Spleen (tissue), 11 donors: ENCODE results near the gene MYLK3. TPM values are rescaled to one million over a fixed set of nuclear protein-coding genes. Genes with fewer than 3 reads are reported as not detected.

Source experiments
- DNase-seq: peaks from one replicate; pipeline ENCODE4 v3.0.0-alpha.2; 2020
- H3K27ac ChIP-seq, 8 donors: fragments of 200-600 bp; sonication (generic) in 7 of 8; 1 replicate in 4 of 8; 2 replicates in 4 of 8; pipeline versions ENCODE4 v1.5.0 to v1.8.0; 2016 to 2021; ENCODE audit warnings: inconsistent platforms in 4 of 8, mild to moderate bottlenecking in 4 of 8, moderate library complexity in 1 of 8
- H3K27me3 ChIP-seq, 7 donors: fragments of 200-600 bp; sonication (generic) in 6 of 7; replicated peaks in 1 of 7; 1 replicate in 4 of 7; 2 replicates in 3 of 7; pipeline versions ENCODE4 v1.5.0 to v1.8.0; 2016 to 2021; ENCODE audit warnings: inconsistent platforms in 3 of 7, mild to moderate bottlenecking in 1 of 7
- H3K36me3 ChIP-seq, 6 donors: fragments of 200-600 bp; sonication (generic) in 5 of 6; 1 replicate in 4 of 6; 2 replicates in 2 of 6; pipeline versions ENCODE4 v1.5.0 to v1.8.0; 2016 to 2021; ENCODE audit warnings: inconsistent platforms in 2 of 6
- H3K4me1 ChIP-seq, 6 donors: fragments of 200-600 bp; sonication (generic) in 5 of 6; 1 replicate in 3 of 6; 2 replicates in 3 of 6; pipeline versions ENCODE4 v1.5.0 to v1.8.0; 2016 to 2021; ENCODE audit warnings: inconsistent platforms in 3 of 6
- H3K4me3 ChIP-seq, 8 donors: fragments of 200-600 bp; sonication (generic) in 7 of 8; 1 replicate in 4 of 8; 2 replicates in 4 of 8; pipeline versions ENCODE4 v1.5.0 to v1.8.0; 2016 to 2021; ENCODE audit warnings: inconsistent platforms in 4 of 8, mild to moderate bottlenecking in 4 of 8, moderate library complexity in 2 of 8
- H3K9me3 ChIP-seq, 8 donors: fragments of 200-600 bp; sonication (generic) in 7 of 8; 1 replicate in 4 of 8; 2 replicates in 4 of 8; pipeline versions ENCODE4 v1.5.0 to v1.8.0; 2016 to 2021; ENCODE audit warnings: inconsistent platforms in 4 of 8
- POLR2A ChIP-seq, 3 donors: fragments of 450-650 bp; IDR thresholded peaks; one replicate each; pipeline ENCODE4 v1.5.1; 2017; ENCODE audit warnings: antibody characterized with exemption in 3 of 3, mild to moderate bottlenecking in 1 of 3
- POLR2AphosphoS5 ChIP-seq, 3 donors: sonication (generic); formaldehyde crosslinking; IDR thresholded peaks; one replicate each; pipeline ENCODE4 v1.5.1; 2017; ENCODE audit warnings: antibody characterized with exemption in 3 of 3
- WGBS, 5 donors: extraction: QIAGEN DNeasy Blood & Tissue Kit in 3 of 5; methylation state at CpG; one replicate each; pipeline versions ENCODE4 v1.1.5 to v1.1.7; 2013 to 2018; 5-methylcytosine and 5-hydroxymethylcytosine counted together
- intact Hi-C: fragments of 100-400 bp; cut with DNase I; formaldehyde crosslinking; loops from one replicate; pipeline ENCODE4 v1.15.0; 2023; ENCODE audit warnings: low total_unique reads
- polyA plus RNA-seq, 3 donors: library from polyadenylated mRNA; stranded (reverse); fragments of 200-250 nt; gene quantifications; one replicate each; pipeline ENCODE4 v1.2.1, GENCODE V29; 2013
- total RNA-seq, 7 donors: library from RNA; depleted of rRNA in 3 of 7; stranded (reverse); fragments of >200 nt in 3 of 7; fragmentation: NEBNext Ultra II Directional in 4 of 7; extraction: Animal tissue kit (Norgen Biotek cat#: 25700) in 4 of 7; gene quantifications; one replicate each; pipeline versions ENCODE4 v1.1.0 to v1.2.1, GENCODE V29; 2016 to 2021
- TF ChIP-seq, protein P1 (sequence below), 11 experiments: fragments of 200-600 bp in 7 of 11; fragments of 450-650 bp in 4 of 11; sonication (generic) in 4 of 11; IDR thresholded peaks in 8 of 11; conservative IDR thresholded peaks in 3 of 11; 1 replicate in 7 of 11; 2 replicates in 4 of 11; pipeline versions ENCODE4 v1.4.0 to v1.8.0; 2016 to 2021; ENCODE audit warnings: antibody characterized with exemption in 11 of 11, inconsistent platforms in 4 of 11, mild to moderate bottlenecking in 1 of 11
- donor health status: healthy with polysubstance abuse.
- donor health status: DM: no; HTN: no; CAD: no; lungs with moderate emphysema.
- donor health status: DM: no; HTN: no; CAD: no.
- donor health status: Bipolar disorder and iron deficiency.
- donor health status: healthy.
- donor health status: DM: no; HTN: no; CAD: no.
- donor health status: DM: yes; HTN: yes; CAD: no.

The MYLK3 gene
- total and polyA plus RNA-seq, 10 donors: 0.03 to 2.4 (median 0.25) TPM; not detected in 1

- Histone ChIP-seq H3K27ac (no peak overlapping the region), H3K4me3 (no peak overlapping the region), H3K9me3 (no peaks in the 10 kb centered on the region), H3K27me3 (no peaks in the 10 kb centered on the region), H3K4me1 (peaks cover 0 to 4% (median 3%) of the 10 kb centered on the region in 6 donors), H3K36me3 (no peaks in the 10 kb centered on the region)
- peak; percentile 61 for DNase-seq
- WGBS, 5 donors: 87 to 94% (median 91%) methylated on average over 6 to 14 of the region's 14 CpGs
- intact Hi-C loops: no loop called here
- TF ChIP-seq POLR2A (IDR thresholded peaks at IDR 0.05): no peak
- TF ChIP-seq POLR2AphosphoS5 (IDR thresholded peaks at IDR 0.05): no peak
- TF ChIP-seq, protein P1, sequence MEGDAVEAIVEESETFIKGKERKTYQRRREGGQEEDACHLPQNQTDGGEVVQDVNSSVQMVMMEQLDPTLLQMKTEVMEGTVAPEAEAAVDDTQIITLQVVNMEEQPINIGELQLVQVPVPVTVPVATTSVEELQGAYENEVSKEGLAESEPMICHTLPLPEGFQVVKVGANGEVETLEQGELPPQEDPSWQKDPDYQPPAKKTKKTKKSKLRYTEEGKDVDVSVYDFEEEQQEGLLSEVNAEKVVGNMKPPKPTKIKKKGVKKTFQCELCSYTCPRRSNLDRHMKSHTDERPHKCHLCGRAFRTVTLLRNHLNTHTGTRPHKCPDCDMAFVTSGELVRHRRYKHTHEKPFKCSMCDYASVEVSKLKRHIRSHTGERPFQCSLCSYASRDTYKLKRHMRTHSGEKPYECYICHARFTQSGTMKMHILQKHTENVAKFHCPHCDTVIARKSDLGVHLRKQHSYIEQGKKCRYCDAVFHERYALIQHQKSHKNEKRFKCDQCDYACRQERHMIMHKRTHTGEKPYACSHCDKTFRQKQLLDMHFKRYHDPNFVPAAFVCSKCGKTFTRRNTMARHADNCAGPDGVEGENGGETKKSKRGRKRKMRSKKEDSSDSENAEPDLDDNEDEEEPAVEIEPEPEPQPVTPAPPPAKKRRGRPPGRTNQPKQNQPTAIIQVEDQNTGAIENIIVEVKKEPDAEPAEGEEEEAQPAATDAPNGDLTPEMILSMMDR (IDR thresholded peaks at IDR 0.05 in 8 of 11, conservative IDR thresholded peaks at IDR 0.05 in 3 of 11): no peak
Measured at GRCh38 chr16:46737621-46738214, 10.4 kb downstream of the MYLK3 start.

GRCh38 chr16:46736695-46737094 lies 11.4 kb downstream of the MYLK3 start:
- no peaks in the 10 kb centered on the region for H3K27me3 ChIP-seq
- no peaks in the 10 kb centered on the region for H3K9me3 ChIP-seq
- H3K4me3 ChIP-seq: no peak overlapping the region
- no peaks in the 10 kb centered on the region for H3K36me3 ChIP-seq
- intact Hi-C loops: no loop called here
- TF ChIP-seq, protein P1 (IDR thresholded peaks at IDR 0.05 in 8 of 11, conservative IDR thresholded peaks at IDR 0.05 in 3 of 11): no peak
- no peak for TF ChIP-seq POLR2AphosphoS5 (IDR thresholded peaks at IDR 0.05)
- DNase-seq: peak; percentile 48
- no peak overlapping the region for H3K27ac ChIP-seq
- no peaks in the 10 kb centered on the region for H3K4me1 ChIP-seq
- 81 to 97% (median 82%) methylated on average over 10 to 12 of the region's 12 CpGs for WGBS, 5 donors

GRCh38 chr16:46733319-46733830 lies 14.8 kb downstream of the MYLK3 start:
- no peak overlapping the region for H3K4me3 ChIP-seq
- WGBS, 5 donors: 81 to 91% (median 87%) methylated on average over 7 to 9 of the region's 9 CpGs
- no peak for TF ChIP-seq POLR2AphosphoS5 (IDR thresholded peaks at IDR 0.05)
- no peak for TF ChIP-seq POLR2A (IDR thresholded peaks at IDR 0.05)
- TF ChIP-seq, protein P1 (IDR thresholded peaks at IDR 0.05 in 8 of 11, conservative IDR thresholded peaks at IDR 0.05 in 3 of 11): no peak
- H3K36me3 ChIP-seq: no peaks in the 10 kb centered on the region
- no peaks in the 10 kb centered on the region for H3K4me1 ChIP-seq
- peak; percentile 58 for DNase-seq
- no peaks in the 10 kb centered on the region for H3K9me3 ChIP-seq
- no peaks in the 10 kb centered on the region for H3K27me3 ChIP-seq
- no peak overlapping the region for H3K27ac ChIP-seq
- intact Hi-C loops: no loop called here

- TF ChIP-seq POLR2AphosphoS5 (IDR thresholded peaks at IDR 0.05): no peak
- TF ChIP-seq POLR2A (IDR thresholded peaks at IDR 0.05): no peak
- TF ChIP-seq, protein P1 (IDR thresholded peaks at IDR 0.05 in 8 of 11, conservative IDR thresholded peaks at IDR 0.05 in 3 of 11): no peak
- H3K9me3 ChIP-seq: no peaks in the 10 kb centered on the region
- WGBS, 5 donors: 78 to 94% (median 80%) methylated on average over 4 of the region's 4 CpGs
- intact Hi-C loops: no loop called here
- no peaks in the 10 kb centered on the region for H3K36me3 ChIP-seq
- no peak overlapping the region for H3K4me3 ChIP-seq
- H3K4me1 ChIP-seq: no peaks in the 10 kb centered on the region
- H3K27ac ChIP-seq: no peak overlapping the region
- no peaks in the 10 kb centered on the region for H3K27me3 ChIP-seq
- no peak for DNase-seq
Measured at GRCh38 chr16:46732561-46732960, 15.6 kb downstream of the MYLK3 start.
